Measurements from ENCODE around the gene DAG1.

DNA sequence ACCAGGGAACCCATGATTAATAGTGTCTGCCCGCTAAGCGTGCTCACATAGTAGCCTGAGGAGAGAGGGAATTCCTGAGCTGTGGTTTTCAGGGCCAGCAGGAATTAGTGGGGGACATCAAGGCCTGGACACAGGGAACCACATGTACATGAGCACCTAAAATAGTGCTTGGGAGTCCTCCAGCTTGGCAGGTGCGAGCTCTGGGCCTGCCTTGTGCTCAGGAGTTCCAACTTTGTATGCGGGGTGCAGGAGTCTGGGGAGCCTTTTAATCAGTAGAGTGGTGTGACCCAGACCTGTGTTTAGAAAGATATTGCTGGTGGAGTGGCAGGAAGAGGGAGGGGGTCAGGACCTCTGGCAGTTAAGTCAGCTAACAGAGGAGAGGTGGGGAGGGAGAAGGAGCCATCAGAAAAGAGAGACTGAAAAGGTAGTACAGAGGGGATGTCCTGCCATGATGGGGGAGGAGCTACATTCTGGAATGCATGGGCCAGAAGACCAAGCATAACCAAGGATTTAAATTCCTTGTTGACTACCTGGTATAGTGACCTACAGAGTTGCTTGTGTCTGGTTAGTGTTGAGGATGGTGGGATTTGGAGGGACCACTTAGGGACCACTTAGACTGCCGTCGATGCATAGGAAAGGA, 1.9 kb downstream of the DAG1 start:
- TF ChIP-seq POLR2AphosphoS5 (IDR thresholded peaks at IDR 0.05; ENCODE audit: low read depth, low read length) (no peak), EP300 (IDR thresholded peaks at IDR 0.05; ENCODE audit: borderline replicate concordance in 1 of 2, low read depth in 1 of 2, low read length in 1 of 2) (no peak), MXI1 (IDR thresholded peaks at IDR 0.05; ENCODE audit: low read depth, low read length) (no peak), FOXJ3 (CRISPR knock-in tag; IDR thresholded peaks at IDR 0.05) (no peak), GATA2 (CRISPR knock-in tag; IDR thresholded peaks at IDR 0.05) (no peak), TCF12 (IDR thresholded peaks at IDR 0.05) (no peak), RCOR1 (IDR thresholded peaks at IDR 0.05; ENCODE audit: low read length) (no peak), YY1 (IDR thresholded peaks at IDR 0.05; ENCODE audit: low read depth) (no peak), JUND (IDR thresholded peaks at IDR 0.05) (no peak)
- TF ChIP-seq, protein P1, sequence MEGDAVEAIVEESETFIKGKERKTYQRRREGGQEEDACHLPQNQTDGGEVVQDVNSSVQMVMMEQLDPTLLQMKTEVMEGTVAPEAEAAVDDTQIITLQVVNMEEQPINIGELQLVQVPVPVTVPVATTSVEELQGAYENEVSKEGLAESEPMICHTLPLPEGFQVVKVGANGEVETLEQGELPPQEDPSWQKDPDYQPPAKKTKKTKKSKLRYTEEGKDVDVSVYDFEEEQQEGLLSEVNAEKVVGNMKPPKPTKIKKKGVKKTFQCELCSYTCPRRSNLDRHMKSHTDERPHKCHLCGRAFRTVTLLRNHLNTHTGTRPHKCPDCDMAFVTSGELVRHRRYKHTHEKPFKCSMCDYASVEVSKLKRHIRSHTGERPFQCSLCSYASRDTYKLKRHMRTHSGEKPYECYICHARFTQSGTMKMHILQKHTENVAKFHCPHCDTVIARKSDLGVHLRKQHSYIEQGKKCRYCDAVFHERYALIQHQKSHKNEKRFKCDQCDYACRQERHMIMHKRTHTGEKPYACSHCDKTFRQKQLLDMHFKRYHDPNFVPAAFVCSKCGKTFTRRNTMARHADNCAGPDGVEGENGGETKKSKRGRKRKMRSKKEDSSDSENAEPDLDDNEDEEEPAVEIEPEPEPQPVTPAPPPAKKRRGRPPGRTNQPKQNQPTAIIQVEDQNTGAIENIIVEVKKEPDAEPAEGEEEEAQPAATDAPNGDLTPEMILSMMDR (IDR thresholded peaks at IDR 0.05) = no peak
- TF ChIP-seq, protein P2, sequence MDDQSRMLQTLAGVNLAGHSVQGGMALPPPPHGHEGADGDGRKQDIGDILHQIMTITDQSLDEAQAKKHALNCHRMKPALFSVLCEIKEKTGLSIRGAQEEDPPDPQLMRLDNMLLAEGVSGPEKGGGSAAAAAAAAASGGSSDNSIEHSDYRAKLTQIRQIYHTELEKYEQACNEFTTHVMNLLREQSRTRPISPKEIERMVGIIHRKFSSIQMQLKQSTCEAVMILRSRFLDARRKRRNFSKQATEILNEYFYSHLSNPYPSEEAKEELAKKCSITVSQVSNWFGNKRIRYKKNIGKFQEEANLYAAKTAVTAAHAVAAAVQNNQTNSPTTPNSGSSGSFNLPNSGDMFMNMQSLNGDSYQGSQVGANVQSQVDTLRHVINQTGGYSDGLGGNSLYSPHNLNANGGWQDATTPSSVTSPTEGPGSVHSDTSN (IDR thresholded peaks at IDR 0.05) = no peak
- TF ChIP-seq, protein P3, sequence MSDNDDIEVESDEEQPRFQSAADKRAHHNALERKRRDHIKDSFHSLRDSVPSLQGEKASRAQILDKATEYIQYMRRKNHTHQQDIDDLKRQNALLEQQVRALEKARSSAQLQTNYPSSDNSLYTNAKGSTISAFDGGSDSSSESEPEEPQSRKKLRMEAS (IDR thresholded peaks at IDR 0.05; ENCODE audit: low read depth) = no peak
- TF ChIP-seq, protein P4, sequence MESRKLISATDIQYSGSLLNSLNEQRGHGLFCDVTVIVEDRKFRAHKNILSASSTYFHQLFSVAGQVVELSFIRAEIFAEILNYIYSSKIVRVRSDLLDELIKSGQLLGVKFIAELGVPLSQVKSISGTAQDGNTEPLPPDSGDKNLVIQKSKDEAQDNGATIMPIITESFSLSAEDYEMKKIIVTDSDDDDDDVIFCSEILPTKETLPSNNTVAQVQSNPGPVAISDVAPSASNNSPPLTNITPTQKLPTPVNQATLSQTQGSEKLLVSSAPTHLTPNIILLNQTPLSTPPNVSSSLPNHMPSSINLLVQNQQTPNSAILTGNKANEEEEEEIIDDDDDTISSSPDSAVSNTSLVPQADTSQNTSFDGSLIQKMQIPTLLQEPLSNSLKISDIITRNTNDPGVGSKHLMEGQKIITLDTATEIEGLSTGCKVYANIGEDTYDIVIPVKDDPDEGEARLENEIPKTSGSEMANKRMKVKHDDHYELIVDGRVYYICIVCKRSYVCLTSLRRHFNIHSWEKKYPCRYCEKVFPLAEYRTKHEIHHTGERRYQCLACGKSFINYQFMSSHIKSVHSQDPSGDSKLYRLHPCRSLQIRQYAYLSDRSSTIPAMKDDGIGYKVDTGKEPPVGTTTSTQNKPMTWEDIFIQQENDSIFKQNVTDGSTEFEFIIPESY (IDR thresholded peaks at IDR 0.05; ENCODE audit: borderline replicate concordance, low read depth) = no peak

All from SK-N-SH (cell line).